GM23338 (cell line): Measurements from ENCODE around the gene PACS2. TPM values are rescaled to one million over a fixed set of nuclear protein-coding genes. Genes with fewer than 3 reads are reported as not detected.

Source experiments
- ATAC-seq: fragments of 200-7000 bp; cut with Tn5 transposase; 3 replicates; pipeline ENCODE4 v1.9.1; 2020
- DNase-seq: peaks from one replicate; pipeline ENCODE4 v3.0.0-alpha.2; 2015; ENCODE audit warnings: low spot score
- H2AFZ ChIP-seq: fragments of 200-600 bp; sonication (generic); 2 replicates; pipeline ENCODE4 v1.8.0; 2016; ENCODE audit warnings: antibody characterized with exemption, mild to moderate bottlenecking, moderate library complexity
- H3F3A ChIP-seq: fragments of 200-600 bp; sonication (generic); replicated peaks from 2 replicates; pipeline ENCODE4 v1.8.0; 2017; ENCODE audit warnings: antibody characterized with exemption, mixed run types, low read depth
- H3K27ac ChIP-seq: fragments of 200-600 bp; sonication (generic); 2 replicates; pipeline ENCODE4 v1.6.1; 2016; ENCODE audit warnings: low read depth
- H3K27me3 ChIP-seq: fragments of 200-600 bp; sonication (generic); 2 replicates; pipeline ENCODE4 v1.8.0; 2016; ENCODE audit warnings: mild to moderate bottlenecking, mixed run types, moderate library complexity; ENCODE audit not compliant: insufficient read depth
- H3K36me3 ChIP-seq: fragments of 200-600 bp; sonication (generic); 2 replicates; pipeline ENCODE4 v1.8.0; 2016; ENCODE audit warnings: mild to moderate bottlenecking; ENCODE audit not compliant: insufficient read depth
- H3K4me1 ChIP-seq: fragments of 200-600 bp; sonication (generic); 2 replicates; pipeline ENCODE4 v1.8.0; 2016; ENCODE audit warnings: mild to moderate bottlenecking, moderate library complexity; ENCODE audit not compliant: insufficient read depth
- H3K4me2 ChIP-seq: fragments of 200-600 bp; sonication (generic); 2 replicates; pipeline ENCODE4 v1.7.1; 2017; ENCODE audit warnings: mixed run types
- H3K4me3 ChIP-seq: fragments of 200-600 bp; sonication (generic); 2 replicates; pipeline ENCODE4 v1.6.1; 2016; ENCODE audit warnings: mixed run types
- H3K79me2 ChIP-seq: fragments of 200-600 bp; sonication (generic); replicated peaks from 2 replicates; pipeline ENCODE4 v1.8.0; 2017; ENCODE audit warnings: mild to moderate bottlenecking; ENCODE audit not compliant: insufficient read depth
- H3K9me2 ChIP-seq: fragments of 200-600 bp; sonication (generic); 2 replicates; pipeline ENCODE4 v1.8.0; 2017; ENCODE audit not compliant: insufficient read depth
- H4K20me1 ChIP-seq: fragments of 200-600 bp; sonication (generic); replicated peaks from 2 replicates; pipeline ENCODE4 v1.8.0; 2017; ENCODE audit warnings: mild to moderate bottlenecking; ENCODE audit not compliant: insufficient read depth
- H3K27ac Mint-ChIP-seq: 2 replicates; pipeline ENCODE4 v1.8.0; 2020; ENCODE audit warnings: inconsistent platforms, mild to moderate bottlenecking, moderate library complexity, mixed read lengths
- H3K27me3 Mint-ChIP-seq: 3 replicates; pipeline ENCODE4 v1.8.0; 2022; ENCODE audit warnings: low read depth, mild to moderate bottlenecking, moderate library complexity, mixed read lengths, inconsistent platforms; ENCODE audit not compliant: insufficient read depth, poor library complexity
- H3K36me3 Mint-ChIP-seq: 3 replicates; pipeline ENCODE4 v1.8.0; 2021; ENCODE audit warnings: low read depth, mild to moderate bottlenecking, inconsistent platforms, moderate library complexity, mixed read lengths
- H3K4me1 Mint-ChIP-seq: 3 replicates; pipeline ENCODE4 v1.8.0; 2020; ENCODE audit warnings: mild to moderate bottlenecking, inconsistent platforms, mixed read lengths
- H3K4me3 Mint-ChIP-seq: 3 replicates; pipeline ENCODE4 v1.8.0; 2021; ENCODE audit warnings: moderate library complexity, mild to moderate bottlenecking, inconsistent platforms, mixed read lengths
- H3K9me3 Mint-ChIP-seq: 3 replicates; pipeline ENCODE4 v1.8.0; 2020; ENCODE audit warnings: moderate library complexity, mild to moderate bottlenecking, inconsistent platforms, mixed read lengths
- CREB1 ChIP-seq: fragments of 250-450 bp; sonication (Bioruptor Pico); IDR thresholded peaks from 2 replicates; pipeline ENCODE4 v1.5.0; 2020; ENCODE audit warnings: low read depth, mild to moderate bottlenecking, moderate library complexity
- EZH2 ChIP-seq: fragments of 200-600 bp; sonication (generic); IDR thresholded peaks from one replicate; pipeline ENCODE4 v1.8.0; 2017; ENCODE audit warnings: antibody characterized with exemption, mild to moderate bottlenecking, low read depth; ENCODE audit not compliant: unreplicated experiment
- EZH2phosphoT487 ChIP-seq: fragments of 200-600 bp; sonication (generic); IDR thresholded peaks from one replicate; pipeline ENCODE4 v1.8.1; 2018; ENCODE audit warnings: antibody characterized with exemption; ENCODE audit not compliant: unreplicated experiment
- JUNB ChIP-seq: IDR thresholded peaks from one replicate; pipeline ENCODE4 v1.6.1; 2016; ENCODE audit warnings: antibody characterized with exemption; ENCODE audit not compliant: unreplicated experiment
- NANOG ChIP-seq: IDR thresholded peaks from 2 replicates; pipeline ENCODE4 v1.6.1; 2016; ENCODE audit warnings: antibody characterized with exemption, borderline replicate concordance
- POLR2AphosphoS5 ChIP-seq: IDR thresholded peaks from 2 replicates; pipeline ENCODE4 v1.6.1; 2016; ENCODE audit warnings: antibody characterized with exemption, low read depth
- STAT1 ChIP-seq: IDR thresholded peaks from one replicate; pipeline ENCODE4 v1.6.1; 2016; ENCODE audit warnings: antibody characterized with exemption; ENCODE audit not compliant: unreplicated experiment
- ZNF114 ChIP-seq: fragments of 250-450 bp; sonication (Bioruptor Pico); IDR thresholded peaks from 2 replicates; pipeline ENCODE4 v1.5.0; 2020; ENCODE audit warnings: mild to moderate bottlenecking, moderate library complexity
- ZNF331 ChIP-seq: fragments of 250-450 bp; sonication (Bioruptor Pico); IDR thresholded peaks from 2 replicates; pipeline ENCODE4 v1.5.0; 2020; ENCODE audit warnings: low read depth, mild to moderate bottlenecking, moderate library complexity
- polyA plus RNA-seq: library from polyadenylated mRNA; unstranded; fragments of >200 nt; fragmentation: Nextera tagmentation; extraction: Ambion mirVana; gene quantifications from 2 replicates; pipeline ENCODE4 v1.2.1, GENCODE V29; 2016
- total RNA-seq: library from RNA; depleted of rRNA; stranded (reverse); fragments of >200 nt; shearing (Covaris generic); gene quantifications from 2 replicates; pipeline ENCODE4 v1.2.3, GENCODE V29; 2014
- TF ChIP-seq, protein P1 (sequence below): IDR thresholded peaks from one replicate; pipeline ENCODE4 v1.6.1; 2018; ENCODE audit warnings: antibody characterized with exemption; ENCODE audit not compliant: unreplicated experiment
- TF ChIP-seq, protein P2 (sequence below), 2 experiments: fragments of 200-600 bp in 1 of 2; sonication (generic) in 1 of 2; conservative IDR thresholded peaks; 2 replicates each; pipeline versions ENCODE4 v1.5.1 to v1.6.1; 2016 to 2017; ENCODE audit warnings: antibody characterized with exemption in 2 of 2, low read depth in 2 of 2, mild to moderate bottlenecking in 2 of 2, moderate library complexity in 1 of 2

The PACS2 gene
- total and polyA plus RNA-seq, 2 experiments from 2014 or later: 22.5 to 79.0 TPM

DNA sequence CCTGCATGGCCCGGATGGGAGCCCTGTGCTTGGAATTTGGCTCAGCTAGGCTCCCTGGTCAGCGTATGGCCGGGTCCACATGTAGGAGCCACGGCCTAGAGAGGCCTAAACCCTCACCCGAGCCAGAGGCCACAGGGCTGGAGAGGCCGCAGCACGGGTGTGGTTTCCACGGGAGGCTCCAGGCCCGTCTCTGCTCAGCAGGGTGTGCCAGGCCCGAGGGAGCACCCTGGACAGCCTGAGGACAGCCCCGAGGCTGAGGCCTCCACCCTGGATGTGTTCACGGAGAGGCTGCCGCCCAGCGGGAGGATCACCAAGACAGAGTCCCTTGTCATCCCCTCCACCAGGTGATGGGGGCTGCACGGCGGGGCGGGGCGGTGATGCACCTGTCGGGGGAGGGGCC lies 66.2 kb downstream of the PACS2 start (continued):
- no peak for TF ChIP-seq NANOG
- TF ChIP-seq CREB1 (CRISPR knock-in tag): no peak
- no peak for TF ChIP-seq STAT1
- no peak for TF ChIP-seq EZH2phosphoT487
- TF ChIP-seq, protein P1, sequence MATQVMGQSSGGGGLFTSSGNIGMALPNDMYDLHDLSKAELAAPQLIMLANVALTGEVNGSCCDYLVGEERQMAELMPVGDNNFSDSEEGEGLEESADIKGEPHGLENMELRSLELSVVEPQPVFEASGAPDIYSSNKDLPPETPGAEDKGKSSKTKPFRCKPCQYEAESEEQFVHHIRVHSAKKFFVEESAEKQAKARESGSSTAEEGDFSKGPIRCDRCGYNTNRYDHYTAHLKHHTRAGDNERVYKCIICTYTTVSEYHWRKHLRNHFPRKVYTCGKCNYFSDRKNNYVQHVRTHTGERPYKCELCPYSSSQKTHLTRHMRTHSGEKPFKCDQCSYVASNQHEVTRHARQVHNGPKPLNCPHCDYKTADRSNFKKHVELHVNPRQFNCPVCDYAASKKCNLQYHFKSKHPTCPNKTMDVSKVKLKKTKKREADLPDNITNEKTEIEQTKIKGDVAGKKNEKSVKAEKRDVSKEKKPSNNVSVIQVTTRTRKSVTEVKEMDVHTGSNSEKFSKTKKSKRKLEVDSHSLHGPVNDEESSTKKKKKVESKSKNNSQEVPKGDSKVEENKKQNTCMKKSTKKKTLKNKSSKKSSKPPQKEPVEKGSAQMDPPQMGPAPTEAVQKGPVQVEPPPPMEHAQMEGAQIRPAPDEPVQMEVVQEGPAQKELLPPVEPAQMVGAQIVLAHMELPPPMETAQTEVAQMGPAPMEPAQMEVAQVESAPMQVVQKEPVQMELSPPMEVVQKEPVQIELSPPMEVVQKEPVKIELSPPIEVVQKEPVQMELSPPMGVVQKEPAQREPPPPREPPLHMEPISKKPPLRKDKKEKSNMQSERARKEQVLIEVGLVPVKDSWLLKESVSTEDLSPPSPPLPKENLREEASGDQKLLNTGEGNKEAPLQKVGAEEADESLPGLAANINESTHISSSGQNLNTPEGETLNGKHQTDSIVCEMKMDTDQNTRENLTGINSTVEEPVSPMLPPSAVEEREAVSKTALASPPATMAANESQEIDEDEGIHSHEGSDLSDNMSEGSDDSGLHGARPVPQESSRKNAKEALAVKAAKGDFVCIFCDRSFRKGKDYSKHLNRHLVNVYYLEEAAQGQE: no peak
- TF ChIP-seq, protein P2, sequence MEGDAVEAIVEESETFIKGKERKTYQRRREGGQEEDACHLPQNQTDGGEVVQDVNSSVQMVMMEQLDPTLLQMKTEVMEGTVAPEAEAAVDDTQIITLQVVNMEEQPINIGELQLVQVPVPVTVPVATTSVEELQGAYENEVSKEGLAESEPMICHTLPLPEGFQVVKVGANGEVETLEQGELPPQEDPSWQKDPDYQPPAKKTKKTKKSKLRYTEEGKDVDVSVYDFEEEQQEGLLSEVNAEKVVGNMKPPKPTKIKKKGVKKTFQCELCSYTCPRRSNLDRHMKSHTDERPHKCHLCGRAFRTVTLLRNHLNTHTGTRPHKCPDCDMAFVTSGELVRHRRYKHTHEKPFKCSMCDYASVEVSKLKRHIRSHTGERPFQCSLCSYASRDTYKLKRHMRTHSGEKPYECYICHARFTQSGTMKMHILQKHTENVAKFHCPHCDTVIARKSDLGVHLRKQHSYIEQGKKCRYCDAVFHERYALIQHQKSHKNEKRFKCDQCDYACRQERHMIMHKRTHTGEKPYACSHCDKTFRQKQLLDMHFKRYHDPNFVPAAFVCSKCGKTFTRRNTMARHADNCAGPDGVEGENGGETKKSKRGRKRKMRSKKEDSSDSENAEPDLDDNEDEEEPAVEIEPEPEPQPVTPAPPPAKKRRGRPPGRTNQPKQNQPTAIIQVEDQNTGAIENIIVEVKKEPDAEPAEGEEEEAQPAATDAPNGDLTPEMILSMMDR (conservative IDR thresholded peaks at IDR 0.05; ENCODE audit: low read depth in 2 of 2): no peak

- DNase-seq: no peak
- no peak for ATAC-seq
- H4K20me1 ChIP-seq: no peaks in the 10 kb centered on the region
- no peaks in the 10 kb centered on the region for H3K4me1 Mint-ChIP-seq
- peaks cover 8% of the 10 kb centered on the region for H3K27me3 Mint-ChIP-seq
- H3K4me3 Mint-ChIP-seq: no peak overlapping the region
- H3K4me3 ChIP-seq: no peak overlapping the region
- H2AFZ ChIP-seq: no peak overlapping the region
- no peaks in the 10 kb centered on the region for H3K36me3 ChIP-seq
- H3K9me3 Mint-ChIP-seq: no peaks in the 10 kb centered on the region
- H3K27me3 ChIP-seq: no peaks in the 10 kb centered on the region
- 0 out of 2 replicates have a peak, but pooled peaks cover 2% of the 10 kb centered on the region for H3F3A ChIP-seq
- no peak overlapping the region for H3K27ac Mint-ChIP-seq
- H3K36me3 Mint-ChIP-seq: peaks cover 15% of the 10 kb centered on the region
- H3K4me2 ChIP-seq: no peak overlapping the region
- H3K79me2 ChIP-seq: no peaks in the 10 kb centered on the region
- no peaks in the 10 kb centered on the region for H3K9me2 ChIP-seq
- no peak overlapping the region for H3K27ac ChIP-seq
- no peaks in the 10 kb centered on the region for H3K4me1 ChIP-seq
- TF ChIP-seq CREB1 (CRISPR knock-in tag) (no peak), EZH2 (no peak), POLR2AphosphoS5 (no peak), ZNF331 (CRISPR knock-in tag) (no peak), STAT1 (no peak), JUNB (no peak), ZNF114 (no peak), NANOG (no peak)
- TF ChIP-seq, protein P2 (conservative IDR thresholded peaks at IDR 0.05; ENCODE audit: low read depth in 2 of 2): no peak
Observed at GRCh38 chr14:105381446-105382342, 67.1 kb downstream of the PACS2 start.
